ENCODE measurements around the gene CALU. TPM values are rescaled to one million over a fixed set of nuclear protein-coding genes. Genes with fewer than 3 reads are reported as not detected.

CALU gene
- polyA plus RNA-seq, 1 donor (not counting 4 experiments of a cell fraction or from before 2014, with no cell fraction given): 155 TPM

DNA sequence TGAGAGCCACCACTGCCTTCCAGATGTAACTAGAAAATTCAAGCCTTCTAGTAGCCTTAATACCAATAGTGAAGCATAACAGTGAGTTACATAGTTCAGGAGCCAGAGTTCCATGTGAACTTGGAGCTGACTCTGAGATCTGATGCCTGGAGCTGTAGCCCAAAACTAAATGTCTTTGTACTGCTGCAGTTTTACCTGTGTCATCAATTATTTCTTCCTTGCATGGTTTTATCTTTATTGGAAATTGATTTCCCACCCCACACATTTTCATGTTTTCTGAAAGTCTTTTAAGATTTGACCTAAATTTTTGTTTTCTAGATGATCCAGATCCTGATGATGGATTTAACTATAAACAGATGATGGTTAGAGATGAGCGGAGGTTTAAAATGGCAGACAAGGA is 19.4 kb downstream of the CALU start:
- no peak for DNase-seq (ENCODE audit: low read depth, low spot score)
- no peak overlapping the region for H3K4me3 ChIP-seq (ENCODE audit: control insufficient read depth in 2 of 3, extremely low read depth in 1 of 3, insufficient read depth in 2 of 3, low read depth in 1 of 3, low read length in 3 of 3)
- H3K27ac ChIP-seq (ENCODE audit: control insufficient read depth, insufficient read depth, low read length): no peak overlapping the region
- dilution Hi-C loops (cut with MboI; ENCODE audit: extremely low pct_ligation_motif_present, low sequenced_read_pairs): no loop called here
- no peak overlapping the region for H3K9ac ChIP-seq (ENCODE audit: control insufficient read depth, extremely low read depth, insufficient read depth, low read length)
- no peak for FAIRE-seq
- no peaks in the 10 kb centered on the region for H3K27me3 ChIP-seq (ENCODE audit: control insufficient read depth, extremely low read depth, insufficient read depth, low read length)
- H3K9me1 ChIP-seq (ENCODE audit: control insufficient read depth, extremely low read depth, insufficient read depth, low read length): no peaks in the 10 kb centered on the region
- TF ChIP-seq, protein P1, sequence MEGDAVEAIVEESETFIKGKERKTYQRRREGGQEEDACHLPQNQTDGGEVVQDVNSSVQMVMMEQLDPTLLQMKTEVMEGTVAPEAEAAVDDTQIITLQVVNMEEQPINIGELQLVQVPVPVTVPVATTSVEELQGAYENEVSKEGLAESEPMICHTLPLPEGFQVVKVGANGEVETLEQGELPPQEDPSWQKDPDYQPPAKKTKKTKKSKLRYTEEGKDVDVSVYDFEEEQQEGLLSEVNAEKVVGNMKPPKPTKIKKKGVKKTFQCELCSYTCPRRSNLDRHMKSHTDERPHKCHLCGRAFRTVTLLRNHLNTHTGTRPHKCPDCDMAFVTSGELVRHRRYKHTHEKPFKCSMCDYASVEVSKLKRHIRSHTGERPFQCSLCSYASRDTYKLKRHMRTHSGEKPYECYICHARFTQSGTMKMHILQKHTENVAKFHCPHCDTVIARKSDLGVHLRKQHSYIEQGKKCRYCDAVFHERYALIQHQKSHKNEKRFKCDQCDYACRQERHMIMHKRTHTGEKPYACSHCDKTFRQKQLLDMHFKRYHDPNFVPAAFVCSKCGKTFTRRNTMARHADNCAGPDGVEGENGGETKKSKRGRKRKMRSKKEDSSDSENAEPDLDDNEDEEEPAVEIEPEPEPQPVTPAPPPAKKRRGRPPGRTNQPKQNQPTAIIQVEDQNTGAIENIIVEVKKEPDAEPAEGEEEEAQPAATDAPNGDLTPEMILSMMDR (optimal IDR thresholded peaks at IDR 0.05 in 1 of 3, IDR thresholded peaks at IDR 0.05 in 1 of 3, conservative IDR thresholded peaks at IDR 0.05 in 1 of 3; ENCODE audit: extremely low read depth in 1 of 3, insufficient read depth in 2 of 3, low read length in 3 of 3): no peak
- TF ChIP-seq EZH2 (IDR thresholded peaks at IDR 0.05; ENCODE audit: low read length): no peak
- no peak overlapping the region for H2AFZ ChIP-seq (ENCODE audit: control insufficient read depth, low read length)
- H3K4me2 ChIP-seq (ENCODE audit: control insufficient read depth, extremely low read depth, insufficient read depth, low read depth, low read length): no peak overlapping the region
- H3K9me3 ChIP-seq (ENCODE audit: control insufficient read depth, low read depth, low read length): no peaks in the 10 kb centered on the region
- H4K20me1 ChIP-seq (ENCODE audit: control insufficient read depth, extremely low read depth, insufficient read depth, low read length): peaks cover 7% of the 10 kb centered on the region
- peaks cover 33 to 39% of the 10 kb centered on the region in 2 experiments for H3K36me3 ChIP-seq (ENCODE audit: control insufficient read depth in 2 of 2, extremely low read depth in 1 of 2, insufficient read depth in 2 of 2, low read length in 2 of 2)
- H3K4me1 ChIP-seq (ENCODE audit: control insufficient read depth, extremely low read depth, insufficient read depth, low read length): no peaks in the 10 kb centered on the region
- peaks cover 28% of the 10 kb centered on the region for H3K79me2 ChIP-seq (ENCODE audit: control insufficient read depth, insufficient read depth, low read length)

DNA sequence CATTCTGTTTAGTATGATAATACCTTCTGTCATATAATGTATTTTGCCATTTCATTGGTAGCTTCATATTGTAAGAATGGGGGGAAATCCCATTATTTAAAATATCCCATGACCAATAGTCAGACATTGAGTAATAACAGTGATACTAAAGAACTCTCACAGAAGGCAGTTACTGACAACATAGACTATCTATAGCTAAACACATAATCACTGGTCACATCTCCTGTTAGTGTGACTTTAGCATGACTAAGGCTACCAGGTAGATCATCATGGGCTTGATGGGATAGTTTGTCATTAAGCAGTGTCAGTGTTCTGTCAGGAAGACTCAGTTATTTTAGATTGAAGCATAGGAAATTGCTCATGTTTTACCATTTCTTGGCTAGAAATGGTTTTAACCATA is 20.1 kb downstream of the CALU start:
- DNase-seq (ENCODE audit: low read depth, low spot score): no peak
- H3K9me1 ChIP-seq (ENCODE audit: control insufficient read depth, extremely low read depth, insufficient read depth, low read length): no peaks in the 10 kb centered on the region
- no peaks in the 10 kb centered on the region for H3K4me1 ChIP-seq (ENCODE audit: control insufficient read depth, extremely low read depth, insufficient read depth, low read length)
- H3K79me2 ChIP-seq (ENCODE audit: control insufficient read depth, insufficient read depth, low read length): peaks cover 22% of the 10 kb centered on the region
- H3K27me3 ChIP-seq (ENCODE audit: control insufficient read depth, extremely low read depth, insufficient read depth, low read length): no peaks in the 10 kb centered on the region
- TF ChIP-seq, protein P1 (optimal IDR thresholded peaks at IDR 0.05 in 1 of 3, IDR thresholded peaks at IDR 0.05 in 1 of 3, conservative IDR thresholded peaks at IDR 0.05 in 1 of 3; ENCODE audit: extremely low read depth in 1 of 3, insufficient read depth in 2 of 3, low read length in 3 of 3): no peak
- TF ChIP-seq EZH2 (IDR thresholded peaks at IDR 0.05; ENCODE audit: low read length): no peak
- dilution Hi-C loops (cut with MboI; ENCODE audit: extremely low pct_ligation_motif_present, low sequenced_read_pairs): no loop called here
- no peak overlapping the region for H3K9ac ChIP-seq (ENCODE audit: control insufficient read depth, extremely low read depth, insufficient read depth, low read length)
- H2AFZ ChIP-seq (ENCODE audit: control insufficient read depth, low read length): no peak overlapping the region
- no peak overlapping the region for H3K27ac ChIP-seq (ENCODE audit: control insufficient read depth, insufficient read depth, low read length)
- H3K9me3 ChIP-seq (ENCODE audit: control insufficient read depth, low read depth, low read length): no peaks in the 10 kb centered on the region
- no peak for FAIRE-seq
- H3K4me3 ChIP-seq (ENCODE audit: control insufficient read depth in 2 of 3, extremely low read depth in 1 of 3, insufficient read depth in 2 of 3, low read depth in 1 of 3, low read length in 3 of 3): no peak overlapping the region
- H3K36me3 ChIP-seq (ENCODE audit: control insufficient read depth in 2 of 2, extremely low read depth in 1 of 2, insufficient read depth in 2 of 2, low read length in 2 of 2): peaks cover 28 to 34% of the 10 kb centered on the region in 2 experiments
- H3K4me2 ChIP-seq (ENCODE audit: control insufficient read depth, extremely low read depth, insufficient read depth, low read depth, low read length): no peak overlapping the region
- peaks cover 7% of the 10 kb centered on the region for H4K20me1 ChIP-seq (ENCODE audit: control insufficient read depth, extremely low read depth, insufficient read depth, low read length)

Data from keratinocyte (primary cell).